GM21526 (cell line): ENCODE results near the gene JPH3.

Experiments
- ATAC-seq: cut with Tn5 transposase; IDR thresholded peaks from one replicate; pipeline ENCODE4 v1.9.1; 2021; ENCODE audit warnings: moderate library complexity; ENCODE audit not compliant: unreplicated experiment, low FRiP score

Gene JPH3

DNA sequence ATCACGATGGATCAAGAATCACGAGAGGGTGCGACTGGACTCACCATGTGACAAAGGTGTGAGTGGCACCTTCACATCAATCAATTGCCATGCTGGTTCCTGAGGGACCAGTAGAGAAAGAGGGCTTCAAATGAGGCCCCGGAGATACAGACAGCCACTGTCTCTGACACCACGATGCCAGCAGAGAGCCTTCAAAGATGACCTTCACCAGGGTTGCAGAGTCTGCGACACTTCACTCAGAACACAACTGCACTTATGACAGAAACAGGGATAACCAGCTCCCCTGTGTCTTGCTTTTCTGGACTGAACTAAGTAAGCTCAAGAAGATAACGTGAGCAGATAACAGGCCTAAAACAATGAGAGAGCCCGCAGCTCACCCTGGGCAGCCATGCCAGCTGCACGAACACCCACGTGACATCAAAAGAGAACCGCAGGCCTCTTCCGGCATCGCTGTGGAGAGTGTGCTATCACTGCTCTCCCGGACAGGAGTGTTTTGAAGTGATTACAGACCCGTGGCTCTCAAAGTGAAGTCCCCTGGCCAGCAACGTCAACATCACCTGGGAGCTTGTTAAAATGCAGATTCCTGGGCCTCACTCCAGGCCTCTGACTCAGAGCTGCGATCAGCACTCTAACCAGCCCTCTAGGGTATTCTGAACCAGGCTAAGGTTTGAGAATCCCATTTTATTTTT, 127.1 kb downstream of the JPH3 start:
- no peak for ATAC-seq

GRCh38 chr16:87731607-87732006, 129.3 kb downstream of the JPH3 start:
- no peak for ATAC-seq

- ATAC-seq, result no peak
Measured at GRCh38 chr16:87733190-87733589, 130.9 kb downstream of the JPH3 start.

- ATAC-seq, result no peak
Measured at GRCh38 chr16:87734644-87735043, 132.3 kb downstream of the JPH3 start.

DNA sequence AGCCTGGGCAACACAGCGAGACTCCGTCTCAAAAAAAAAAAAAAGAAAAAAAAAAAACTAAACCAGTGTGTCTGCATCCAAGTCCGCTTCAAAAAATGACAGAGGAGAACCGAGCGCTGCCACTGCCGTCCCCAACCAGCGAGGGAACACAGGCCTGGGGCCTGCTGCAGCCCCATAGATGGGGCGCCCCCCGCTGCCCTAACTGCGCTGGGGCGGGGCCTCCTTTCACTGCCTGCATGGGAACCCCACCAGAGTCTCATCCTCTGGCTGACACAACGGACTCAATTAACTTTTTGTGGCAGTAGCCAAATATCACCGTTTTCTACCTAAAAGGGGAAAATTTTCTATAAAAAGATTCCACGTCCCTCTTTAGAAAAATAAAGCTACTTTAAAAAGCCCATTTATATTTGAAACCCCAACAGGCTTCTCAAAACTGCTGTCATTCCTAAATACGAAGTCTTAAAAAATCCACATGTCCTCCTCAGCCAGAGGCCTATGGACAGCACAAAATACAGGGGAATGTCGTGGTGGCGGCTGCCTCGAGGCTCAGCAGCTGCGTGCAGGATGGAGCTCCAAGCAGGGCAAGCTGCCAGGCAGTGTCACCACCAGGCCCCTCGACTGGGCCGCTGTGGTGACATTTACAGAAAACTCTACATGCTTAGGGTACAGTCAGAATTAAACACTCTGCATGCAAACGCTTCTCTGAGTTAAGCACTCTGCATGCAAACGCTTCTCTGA, 133.1 kb downstream of the JPH3 start:
- no peak for ATAC-seq

DNA sequence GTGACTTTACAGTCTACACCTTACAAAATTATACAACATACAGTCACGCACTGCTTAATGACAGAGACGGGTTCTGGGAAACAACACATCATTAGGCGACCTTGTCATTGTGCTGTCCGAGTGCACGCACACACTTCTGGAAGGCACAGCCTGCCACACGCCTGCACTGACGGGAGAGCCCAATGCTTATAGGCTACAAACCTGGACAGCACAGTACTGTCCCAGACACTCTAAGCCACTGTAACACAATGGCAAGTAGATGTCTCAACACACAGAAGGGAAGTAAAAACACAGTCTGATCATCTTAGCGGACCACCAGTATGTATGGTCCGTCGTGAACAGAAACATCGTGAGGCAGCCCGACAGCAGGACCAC, 133.7 kb downstream of the JPH3 start:
- no peak for ATAC-seq

DNA sequence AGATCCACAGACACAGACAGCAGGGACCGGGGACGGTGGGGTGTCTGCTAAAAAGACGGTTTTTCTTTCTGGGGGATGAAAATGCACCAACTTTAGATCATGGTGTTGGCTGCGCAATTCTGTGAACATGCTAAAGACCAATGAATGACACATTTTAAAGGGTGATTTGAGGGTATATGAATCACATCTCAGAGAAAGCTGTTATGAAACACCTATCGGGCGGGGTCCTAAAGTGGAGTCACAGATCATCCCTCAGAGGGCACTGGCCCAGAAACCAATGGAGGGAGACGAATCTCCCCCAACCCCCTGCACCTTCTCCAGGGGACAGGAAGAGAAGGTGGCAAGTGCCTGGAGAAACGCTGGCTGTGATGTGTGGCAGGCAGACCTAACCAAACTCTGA, 137.5 kb downstream of the JPH3 start:
- no peak for ATAC-seq

GRCh38 chr16:87740441-87740840, 138.1 kb downstream of the JPH3 start:
- ATAC-seq, result no peak

DNA sequence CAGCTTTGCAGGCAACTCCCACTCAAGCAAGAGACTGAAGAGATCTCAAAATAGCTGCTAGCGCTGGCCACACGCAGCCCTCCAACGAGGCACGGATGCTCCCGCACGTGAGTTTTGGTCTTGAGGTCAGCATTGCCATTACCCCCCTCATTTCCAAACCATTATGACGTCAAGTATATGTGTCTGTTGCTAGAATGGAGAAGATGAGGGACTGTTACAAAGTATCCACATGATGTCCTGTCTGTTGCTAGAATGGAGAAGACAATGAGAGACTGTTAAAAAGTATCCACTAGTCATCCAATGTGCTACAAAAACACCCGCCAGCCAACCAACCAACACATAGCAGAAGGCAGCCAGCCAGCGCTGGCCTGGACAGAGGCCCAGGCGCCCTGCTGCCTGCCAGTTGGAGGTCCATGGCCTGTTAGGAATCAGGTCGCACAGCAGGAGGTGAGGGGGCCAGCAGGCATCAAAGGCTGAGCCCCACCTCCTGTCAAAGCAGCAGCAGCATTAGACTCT, 138.7 kb downstream of the JPH3 start:
- ATAC-seq, result no peak

GRCh38 chr16:87741700-87742415, 139.6 kb downstream of the JPH3 start:
- ATAC-seq, result no peak

DNA sequence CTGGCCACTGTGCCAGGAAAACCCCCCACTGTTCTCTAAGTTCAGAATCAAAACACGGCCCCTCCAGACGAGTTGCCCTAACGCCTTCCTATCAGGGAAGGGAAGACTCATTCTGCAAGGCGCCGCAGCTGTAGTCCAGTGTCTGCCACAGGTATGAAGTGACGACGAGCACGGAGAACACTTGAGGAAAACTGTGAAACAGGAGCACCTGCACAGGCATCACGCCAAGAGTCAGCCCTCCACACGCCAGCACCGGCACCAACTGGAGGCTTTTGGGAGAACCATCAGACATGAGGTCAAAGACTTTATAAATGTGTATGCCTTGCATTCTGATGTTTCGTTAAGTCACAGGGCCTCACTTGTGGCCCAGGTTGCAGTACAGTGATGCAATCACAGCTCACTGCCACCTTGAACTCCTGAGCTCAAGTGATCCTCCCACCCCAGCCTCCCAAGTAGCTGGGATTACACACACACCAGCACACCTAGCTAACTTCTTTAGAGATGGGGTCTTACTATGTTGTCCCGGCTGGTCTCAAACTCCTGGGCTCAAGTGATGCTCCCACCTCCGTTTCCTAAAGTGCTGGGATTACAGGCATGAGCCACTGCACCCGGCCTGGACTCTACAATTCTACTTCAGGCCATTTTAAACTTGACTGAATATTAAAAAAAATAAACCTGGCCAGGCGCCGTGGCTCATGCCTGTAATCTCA, 140.6 kb downstream of the JPH3 start:
- ATAC-seq, result no peak

DNA sequence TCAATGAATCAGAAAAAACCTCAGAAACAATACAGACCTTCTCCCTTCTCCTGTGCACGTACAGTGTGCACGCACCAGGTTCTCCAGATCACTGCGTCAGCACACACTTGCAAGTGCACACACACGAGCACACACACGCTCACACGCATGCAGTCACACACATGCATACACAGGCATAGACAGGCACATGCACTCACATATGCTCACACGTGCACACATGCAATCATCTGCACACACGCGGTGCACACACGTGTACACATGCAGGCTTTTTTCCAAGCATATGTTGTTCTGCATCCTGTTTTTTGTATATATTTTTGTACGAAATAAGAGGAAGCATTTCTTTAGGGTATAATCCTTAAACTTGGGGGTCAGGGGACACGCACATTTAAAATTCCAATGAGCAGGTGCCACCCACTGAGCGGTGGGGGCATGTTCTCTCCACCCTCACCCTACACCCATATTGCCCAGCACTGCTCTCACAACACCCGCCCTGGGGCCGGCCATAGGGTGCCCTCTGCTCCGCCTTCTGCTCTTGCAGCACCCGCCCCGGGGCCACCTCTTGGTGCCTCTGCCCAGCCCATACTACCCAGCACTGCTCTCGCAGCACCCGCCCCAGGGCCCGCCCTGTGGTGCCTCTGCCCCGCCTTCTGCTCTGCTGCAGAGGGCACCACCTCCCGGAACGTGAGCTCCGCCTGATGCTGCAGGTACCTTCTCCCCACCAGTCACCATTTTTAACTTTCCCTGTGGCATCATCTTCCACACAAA, 142.6 kb downstream of the JPH3 start:
- no peak for ATAC-seq

- ATAC-seq, result no peak
Measured at GRCh38 chr16:87746178-87746577, 143.9 kb downstream of the JPH3 start.
